ENCODE measurements around the gene BICC1. TPM values are rescaled to one million over a fixed set of nuclear protein-coding genes. Genes with fewer than 3 reads are reported as not detected.

Gene BICC1
- total and polyA plus RNA-seq, 2 experiments from 2014 or later, result 6.4 to 13.2 TPM

DNA sequence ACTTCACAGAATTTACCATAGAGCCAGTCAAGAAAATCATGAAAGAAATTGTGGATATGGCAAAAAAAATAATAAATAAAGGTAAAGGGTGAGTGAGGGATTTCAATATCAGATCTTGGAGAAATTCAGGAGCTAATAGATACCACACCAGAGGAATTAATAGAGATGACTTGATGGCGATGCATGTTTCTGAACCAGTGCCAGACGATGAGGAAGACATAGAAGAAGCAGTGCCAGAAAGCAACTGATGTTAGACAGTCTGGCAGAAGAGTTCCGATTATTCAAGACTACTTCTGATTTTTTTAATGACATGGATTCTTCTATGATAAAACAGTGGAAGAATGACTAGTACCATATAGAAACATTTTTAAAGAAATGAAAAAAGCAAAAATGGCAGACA, 314.7 kb downstream of the BICC1 start:
- H3K27ac ChIP-seq, result no peak overlapping the region
- H3K4me3 ChIP-seq, result no peak overlapping the region
- H3K4me1 ChIP-seq (ENCODE audit: low read depth), result peaks cover 9% of the 10 kb centered on the region
- no peak for TF ChIP-seq CTCF (IDR thresholded peaks at IDR 0.05; ENCODE audit: low read depth, low read length)
- no peak for DNase-seq (ENCODE audit: low read depth in 1 of 2, low spot score in 1 of 2)
- no peaks in the 10 kb centered on the region for H3K9me3 ChIP-seq (ENCODE audit: low read depth)
- H3K27me3 ChIP-seq, result no peaks in the 10 kb centered on the region
- H3K36me3 ChIP-seq, result no peaks in the 10 kb centered on the region

GRCh38 chr10:58829839-58830238, 317.2 kb downstream of the BICC1 start:
- DNase-seq (ENCODE audit: low read depth in 1 of 2, low spot score in 1 of 2), result no peak
- no peaks in the 10 kb centered on the region for H3K36me3 ChIP-seq
- TF ChIP-seq CTCF (IDR thresholded peaks at IDR 0.05; ENCODE audit: low read depth, low read length), result no peak
- H3K27me3 ChIP-seq, result no peaks in the 10 kb centered on the region
- no peak overlapping the region for H3K4me3 ChIP-seq
- H3K27ac ChIP-seq, result no peak overlapping the region
- H3K9me3 ChIP-seq (ENCODE audit: low read depth), result no peaks in the 10 kb centered on the region
- H3K4me1 ChIP-seq (ENCODE audit: low read depth), result peaks cover 2% of the 10 kb centered on the region

DNA sequence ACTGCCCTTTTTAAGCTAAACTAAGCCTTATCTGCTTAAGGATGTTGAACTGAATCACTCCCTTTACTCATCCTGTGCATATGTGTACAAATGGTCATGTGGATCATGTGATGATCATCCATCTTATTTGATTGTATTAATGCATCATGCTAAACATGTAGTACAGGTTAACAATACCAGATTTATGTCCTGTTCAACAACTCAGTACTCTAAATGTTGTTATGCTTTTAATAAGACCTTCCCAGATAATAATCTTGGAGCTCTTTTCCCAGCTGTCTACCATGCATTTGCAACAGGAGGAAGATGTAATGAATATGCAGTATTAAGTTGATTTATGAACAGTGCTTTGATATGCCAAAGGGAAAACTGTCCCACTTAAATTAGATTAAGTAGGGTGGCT, 318.0 kb downstream of the BICC1 start:
- Histone ChIP-seq H3K27ac (no peak overlapping the region), H3K4me3 (no peak overlapping the region), H3K9me3 (ENCODE audit: low read depth) (no peaks in the 10 kb centered on the region), H3K4me1 (ENCODE audit: low read depth) (peaks cover 2% of the 10 kb centered on the region), H3K36me3 (no peaks in the 10 kb centered on the region), H3K27me3 (no peaks in the 10 kb centered on the region)
- no peak for DNase-seq (ENCODE audit: low read depth in 1 of 2, low spot score in 1 of 2)
- TF ChIP-seq CTCF (IDR thresholded peaks at IDR 0.05; ENCODE audit: low read depth, low read length), result no peak

GRCh38 chr10:58833771-58834561, 321.3 kb downstream of the BICC1 start:
- Histone ChIP-seq H3K4me3 (no peak overlapping the region), H3K27me3 (no peaks in the 10 kb centered on the region), H3K9me3 (ENCODE audit: low read depth) (no peaks in the 10 kb centered on the region), H3K27ac (no peak overlapping the region), H3K4me1 (ENCODE audit: low read depth) (peaks cover 2% of the 10 kb centered on the region), H3K36me3 (no peaks in the 10 kb centered on the region)
- no peak for DNase-seq (ENCODE audit: low read depth in 1 of 2, low spot score in 1 of 2)
- TF ChIP-seq CTCF (IDR thresholded peaks at IDR 0.05; ENCODE audit: low read depth, low read length), result no peak

DNA sequence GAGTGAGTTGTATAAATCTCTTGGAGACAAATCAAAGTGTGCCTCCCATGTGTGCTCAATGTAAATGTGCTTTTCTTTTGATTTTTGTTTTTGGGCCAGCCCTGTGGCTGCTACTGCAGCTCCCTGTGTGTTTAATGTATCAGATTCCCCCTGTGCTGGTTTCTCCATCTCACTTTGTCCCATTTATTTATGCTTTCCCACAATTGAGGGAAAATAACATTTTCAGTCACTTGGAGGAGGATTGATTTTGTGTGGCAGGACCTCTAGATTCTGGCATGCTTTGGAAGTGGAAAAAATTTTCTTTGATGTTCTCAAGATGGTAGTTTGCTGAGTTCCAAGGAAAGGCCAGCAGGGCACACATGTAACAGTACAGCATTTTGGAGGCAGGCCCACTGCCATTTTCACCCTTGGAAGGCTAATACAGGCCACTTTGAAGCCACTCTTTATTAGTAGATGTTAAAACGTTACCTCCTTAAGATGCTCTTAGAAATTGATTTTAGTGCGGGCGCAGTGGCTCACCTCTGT, 323.6 kb downstream of the BICC1 start:
- Histone ChIP-seq H3K36me3 (no peaks in the 10 kb centered on the region), H3K27ac (no peak overlapping the region), H3K9me3 (ENCODE audit: low read depth) (no peaks in the 10 kb centered on the region), H3K27me3 (no peaks in the 10 kb centered on the region), H3K4me3 (no peak overlapping the region), H3K4me1 (ENCODE audit: low read depth) (no peaks in the 10 kb centered on the region)
- TF ChIP-seq CTCF (IDR thresholded peaks at IDR 0.05; ENCODE audit: low read depth, low read length), result no peak
- DNase-seq (ENCODE audit: low read depth in 1 of 2, low spot score in 1 of 2), result no peak
